ENCODE data around the gene OSGEPL1.
"Not testable (repeated sequence)": the region's sequence is repeated elsewhere in the genome, so short reads cannot be mapped to it uniquely, and the experiment has no call there.

The OSGEPL1 gene

GRCh38 chr2:189762551-189763298, at the start of gene OSGEPL1:
Gene OSGEPL1 (minus strand): TSS chr2:189762792. CDS start chr2:189761640, 1,152 bp downstream.
- DNase-seq: peak; percentile 95

- DNase-seq: no peak
Observed at GRCh38 chr2:189803431-189803830, 40.8 kb upstream of the OSGEPL1 start.

- no peak for DNase-seq
Observed at GRCh38 chr2:189802396-189802912, 39.9 kb upstream of the OSGEPL1 start.

- DNase-seq: no peak
Observed at GRCh38 chr2:189799531-189799930, 36.9 kb upstream of the OSGEPL1 start.

- DNase-seq: no peak
Observed at GRCh38 chr2:189799030-189799331, 36.4 kb upstream of the OSGEPL1 start.

GRCh38 chr2:189798312-189799029, 35.9 kb upstream of the OSGEPL1 start:
- DNase-seq: no peak

DNA sequence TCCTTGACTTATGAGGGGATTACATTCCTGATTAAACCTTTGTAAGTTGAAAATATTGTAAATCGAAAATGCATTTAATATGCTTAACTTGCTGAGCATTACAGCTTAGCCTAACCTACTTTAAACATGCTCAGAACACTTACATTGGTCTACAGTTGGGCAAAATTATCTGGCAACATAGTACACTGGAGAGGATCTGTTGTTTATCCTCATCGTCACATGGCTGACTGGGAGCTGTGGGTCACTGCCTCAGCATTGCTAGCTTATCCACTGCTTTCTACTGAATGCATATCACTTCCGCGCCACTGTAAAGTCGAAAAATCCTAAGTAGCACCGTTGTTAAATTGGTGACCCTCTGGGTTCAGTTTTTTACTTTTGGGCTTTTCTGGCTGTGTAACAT, 35.3 kb upstream of the OSGEPL1 start:
- no peak for DNase-seq

DNA sequence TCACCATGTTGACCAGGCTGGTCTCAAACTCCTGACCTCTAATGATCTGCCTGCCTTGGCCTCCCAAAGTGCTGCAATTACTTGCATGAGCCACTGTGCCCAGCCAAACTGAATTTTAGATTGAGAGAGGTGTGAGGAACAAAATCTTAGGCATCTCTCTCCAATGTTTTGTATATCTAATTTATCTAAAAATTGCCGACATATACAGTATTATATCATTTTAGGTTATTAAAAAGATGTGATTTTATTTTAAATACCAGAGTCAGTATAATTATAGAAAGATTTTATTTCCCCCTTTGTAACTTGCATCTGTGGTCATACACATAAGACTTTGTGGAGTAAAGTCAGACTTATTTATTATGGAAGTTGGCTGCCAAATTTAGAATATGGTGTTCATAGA, 31.7 kb upstream of the OSGEPL1 start:
- DNase-seq: no peak

GRCh38 chr2:189791338-189792042, 28.9 kb upstream of the OSGEPL1 start:
- no peak for DNase-seq

- peak; percentile 90 for DNase-seq
Observed at GRCh38 chr2:189783927-189784867, 21.6 kb upstream of the OSGEPL1 start, which contains the start of the genes ORMDL1 and PMS1. Gene ORMDL1 (minus strand): TSS chr2:189784339. CDS start chr2:189782595, 1,744 bp downstream. Gene PMS1 (plus strand): TSS chr2:189784450. CDS start chr2:189791810, 7,360 bp downstream.

GRCh38 chr2:189783451-189783926, 20.9 kb upstream of the OSGEPL1 start:
- no peak for DNase-seq

GRCh38 chr2:189782221-189782671, 19.7 kb upstream of the OSGEPL1 start:
- no peak for DNase-seq

GRCh38 chr2:189772212-189772611, 9.6 kb upstream of the OSGEPL1 start:
- no peak for DNase-seq

GRCh38 chr2:189770590-189771322, 8.2 kb upstream of the OSGEPL1 start:
- DNase-seq: no peak

DNA sequence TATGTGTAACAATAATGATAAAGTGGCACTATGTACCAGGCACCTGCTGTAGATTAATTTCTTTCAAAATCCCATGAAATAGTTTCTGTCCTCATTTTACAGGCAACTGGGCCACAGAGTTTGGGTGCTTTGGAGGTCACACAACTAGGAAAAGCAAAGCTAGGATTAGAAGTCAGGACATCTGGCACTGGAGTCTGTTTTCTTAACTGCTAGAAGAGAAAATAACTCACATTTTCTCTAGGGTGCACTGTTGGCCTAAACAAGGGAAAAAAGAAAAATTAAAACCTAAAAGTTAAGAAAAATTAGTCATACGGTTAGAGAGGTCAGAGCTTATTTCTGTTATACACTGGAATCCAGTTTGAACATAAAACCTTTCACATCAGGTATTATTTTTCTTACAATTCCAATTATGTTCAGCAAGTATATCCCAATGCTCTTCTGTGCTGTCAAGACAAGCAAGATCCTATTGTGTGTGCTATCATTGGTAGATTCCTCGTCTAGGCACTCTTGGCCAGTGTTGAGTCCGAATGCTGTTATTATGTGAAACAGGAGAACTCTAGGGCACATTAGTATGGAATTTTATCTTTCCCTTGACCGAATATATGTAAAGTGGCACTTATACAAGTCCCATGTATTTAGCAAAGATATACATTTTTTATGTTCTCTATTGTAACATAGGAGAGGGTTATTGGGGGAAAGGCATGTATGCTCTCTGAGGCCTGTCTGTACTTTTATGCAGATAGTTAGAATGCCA, 1.5 kb upstream of the OSGEPL1 start:
- DNase-seq: no peak

DNA sequence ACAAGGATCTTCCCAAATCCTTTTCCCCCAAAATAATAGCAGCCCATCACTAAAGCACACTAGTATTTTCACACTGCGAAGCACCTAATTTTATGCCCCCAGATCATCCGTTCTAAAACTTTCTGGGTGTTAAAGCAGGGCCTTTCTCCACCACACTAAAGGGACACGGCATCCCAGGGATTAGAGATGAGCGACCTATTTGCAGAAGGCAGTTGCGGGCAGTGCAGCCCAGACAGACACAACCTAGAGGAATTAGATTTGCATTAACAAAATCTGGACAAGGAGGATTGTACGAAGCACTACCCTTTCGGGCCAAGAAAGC, 402 bp downstream of the OSGEPL1 start:
- no peak for DNase-seq

DNA sequence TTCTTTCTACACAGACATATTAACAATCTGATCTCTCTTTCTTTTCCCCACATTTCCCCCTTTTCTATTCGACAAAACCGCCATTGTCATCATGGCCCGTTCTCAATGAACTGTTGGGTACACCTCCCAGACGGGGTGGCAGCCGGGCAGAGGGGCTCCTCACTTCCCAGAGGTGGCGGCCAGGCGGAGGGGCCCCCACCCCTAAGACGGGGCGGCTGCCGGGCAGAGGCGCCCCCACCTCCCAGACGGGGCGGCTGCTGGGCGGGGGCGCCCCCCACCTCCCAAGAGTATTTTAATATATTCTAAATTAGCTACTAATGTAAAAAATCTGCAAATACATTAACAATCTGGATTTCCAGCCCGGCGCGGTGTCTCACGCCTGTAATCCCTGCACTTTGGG, 2.4 kb downstream of the OSGEPL1 start:
- DNase-seq: not testable (repeated sequence)

DNA sequence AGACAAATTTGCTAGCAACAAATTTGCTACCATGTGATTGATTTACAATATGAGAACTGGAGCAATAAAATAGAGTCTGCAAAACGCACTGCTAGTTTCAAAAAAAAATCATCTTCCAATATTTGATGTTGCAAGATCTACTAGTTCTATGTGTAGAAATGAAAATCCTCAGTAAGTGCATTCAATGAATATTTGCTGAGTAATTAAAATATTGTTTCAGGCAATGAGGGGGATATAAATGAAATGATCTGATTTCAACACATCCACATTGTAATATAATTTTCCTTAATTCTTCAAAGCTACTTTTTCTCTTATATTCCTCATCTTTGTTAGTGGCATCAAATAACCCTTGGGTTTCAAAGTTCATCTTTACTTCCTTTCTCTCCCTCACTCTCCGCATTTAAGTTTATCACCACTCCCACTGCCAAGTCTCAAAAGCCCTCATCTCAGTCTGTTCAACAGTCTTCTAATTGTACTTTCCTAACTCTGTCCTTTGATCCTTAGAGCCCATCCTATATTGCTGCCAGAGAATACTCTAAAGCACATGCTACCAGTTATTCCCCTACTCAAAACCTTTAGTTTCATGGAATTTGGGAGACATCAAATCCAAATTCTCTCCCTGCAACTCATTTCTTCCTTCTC, 6.2 kb downstream of the OSGEPL1 start:
- no peak for DNase-seq

DNA sequence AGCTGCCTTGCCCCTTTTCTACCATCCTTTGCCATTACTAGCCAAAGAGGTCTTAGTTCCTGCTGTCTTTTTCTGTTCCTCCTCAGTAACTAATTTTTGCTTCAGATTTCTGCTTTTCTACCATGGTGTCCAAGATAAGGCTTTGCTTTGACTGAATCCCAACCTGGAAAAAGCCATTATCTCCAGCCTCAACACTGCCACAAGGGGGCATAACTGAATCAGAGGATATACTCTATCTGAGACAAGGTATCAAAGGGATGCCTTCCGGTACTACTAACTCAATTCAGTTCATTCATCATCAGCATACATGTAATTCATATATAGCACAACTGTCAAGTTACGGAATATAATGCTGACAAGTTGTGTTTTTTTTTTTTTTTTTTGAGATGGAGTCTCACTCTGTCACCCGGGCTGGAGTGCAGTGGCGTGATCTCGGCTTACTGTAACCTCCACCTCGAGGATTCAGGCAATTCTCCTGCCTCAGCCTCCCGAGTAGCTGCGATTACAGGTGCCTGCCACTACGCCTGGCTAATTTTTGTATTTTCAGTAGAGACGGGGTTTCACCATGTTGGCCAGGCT, 11.4 kb downstream of the OSGEPL1 start:
- peak; percentile 1 for DNase-seq

GRCh38 chr2:189729430-189729829, 33.2 kb downstream of the OSGEPL1 start:
- DNase-seq: no peak

All from DMS153 (cell line).